HepG2 (cell line): ENCODE results near the gene TPBGL. TPM values are rescaled to one million over a fixed set of nuclear protein-coding genes. Genes with fewer than 3 reads are reported as not detected.

Experiments used
- ATAC-seq: fragments of 200-7000 bp; cut with Tn5 transposase; 3 replicates; pipeline ENCODE4 v1.9.1; 2020; ENCODE audit warnings: mild to moderate bottlenecking, moderate library complexity
- BruUV-seq: library from RNA; stranded (reverse); fragments of 400-500 nt; replicated peaks from 2 replicates; lab custom pipeline; 2021; lab: Mats Ljungman, UMichigan
- CTCF ChIA-PET: fragments of 300-600 bp; formaldehyde crosslinking; extraction: SDS; loops from one replicate; lab custom pipeline; 2021; ENCODE audit warnings: low total read pairs, inconsistent platforms, low intra/inter-chr PET ratio; lab: Yijun Ruan, JAX
- POLR2A ChIA-PET: fragments of 350-600 bp; sonication (Branson Sonifier 250); formaldehyde crosslinking; loops from one replicate; lab custom pipeline; 2020; ENCODE audit warnings: antibody characterized with exemption, inconsistent platforms; lab: Yijun Ruan, JAX
- DNase-seq: peaks from one replicate; pipeline ENCODE4 v3.0.0-alpha.2; 2015; ENCODE audit warnings: low spot score
- FAIRE-seq: peaks from 3 replicates; lab custom pipeline; 2011; peaks lifted over from hg19 to GRCh38; lab: Jason Lieb, UNC
- H2AFZ ChIP-seq: one replicate; pipeline ENCODE4 v1.6.1; 2011; ENCODE audit warnings: low read length, inconsistent platforms
- H3K27ac ChIP-seq: fragments of 300-600 bp; 3 replicates; pipeline ENCODE4 v1.8.0; 2011; ENCODE audit warnings: mixed run types, mild to moderate bottlenecking, mixed read lengths, low read length, inconsistent platforms; ENCODE audit not compliant: insufficient read depth; ENCODE audit errors: extremely low read length
- H3K27me3 ChIP-seq, 2 experiments: fragments of 200-600 bp in 1 of 2; 2 replicates in 1 of 2; 3 replicates in 1 of 2; pipeline versions ENCODE4 v1.6.0 to v1.8.0; 2011; ENCODE audit warnings: low read length in 2 of 2, mild to moderate bottlenecking in 2 of 2, moderate library complexity in 2 of 2, inconsistent platforms in 1 of 2; ENCODE audit not compliant: insufficient read depth in 2 of 2, control insufficient read depth in 1 of 2
- H3K36me3 ChIP-seq, 2 experiments: fragments of 200-600 bp in 1 of 2; replicated peaks in 1 of 2; 2 replicates in 1 of 2; 3 replicates in 1 of 2; pipeline versions ENCODE4 v1.5.1 to v1.8.0; 2011; ENCODE audit warnings: low read length in 2 of 2, inconsistent platforms in 1 of 2; ENCODE audit not compliant: insufficient read depth in 2 of 2, control insufficient read depth in 1 of 2
- H3K4me1 ChIP-seq: 2 replicates; pipeline ENCODE4 v1.5.1; 2012; ENCODE audit warnings: low read length, inconsistent platforms; ENCODE audit not compliant: insufficient read depth
- H3K4me2 ChIP-seq: 2 replicates; pipeline ENCODE4 v1.6.0; 2011; ENCODE audit warnings: low read depth, low read length, inconsistent platforms
- H3K4me3 ChIP-seq, 3 experiments: fragments of 200-600 bp in 1 of 3; sonication (generic), shearing (Covaris generic) in 1 of 3; replicated peaks in 1 of 3; 2 replicates each; pipeline ENCODE4 v1.5.1; 2011 to 2016; ENCODE audit warnings: low read length in 3 of 3, inconsistent platforms in 2 of 3, low read depth in 2 of 3, mild to moderate bottlenecking in 2 of 3, control low read depth in 1 of 3, mixed read lengths in 1 of 3; ENCODE audit not compliant: insufficient read depth in 1 of 3
- H3K79me2 ChIP-seq: one replicate; pipeline ENCODE4 v1.6.1; 2011; ENCODE audit warnings: low read length, inconsistent platforms; ENCODE audit not compliant: insufficient read depth
- H3K9ac ChIP-seq: 2 replicates; pipeline ENCODE4 v1.6.0; 2011; ENCODE audit warnings: mild to moderate bottlenecking, low read depth, low read length, inconsistent platforms; ENCODE audit not compliant: insufficient read depth
- H3K9me3 ChIP-seq: 2 replicates; pipeline ENCODE4 v1.5.1; 2012; ENCODE audit warnings: mild to moderate bottlenecking, low read length
- H4K20me1 ChIP-seq: 2 replicates; pipeline ENCODE4 v1.6.0; 2011; ENCODE audit warnings: inconsistent platforms, mild to moderate bottlenecking, low read length, moderate library complexity; ENCODE audit not compliant: insufficient read depth
- EED ChIP-seq: sonication (generic); formaldehyde crosslinking; IDR thresholded peaks from 2 replicates; pipeline ENCODE4 v1.5.0; 2020; ENCODE audit warnings: mild to moderate bottlenecking, missing genetic modification reagents
- ELF3 ChIP-seq: IDR thresholded peaks from 2 replicates; pipeline ENCODE4 v1.6.1; 2016; ENCODE audit warnings: missing genetic modification reagents, missing compliant biosample characterization
- HNF4A ChIP-seq: sonication (generic); formaldehyde crosslinking; IDR thresholded peaks from 2 replicates; pipeline ENCODE4 v1.4.0; 2020; ENCODE audit warnings: missing genetic modification reagents
- KMT2B ChIP-seq: IDR thresholded peaks from 2 replicates; pipeline ENCODE4 v1.6.1; 2016; ENCODE audit warnings: missing genetic modification reagents, missing compliant biosample characterization
- MAZ ChIP-seq, 2 experiments: sonication (generic) in 1 of 2; formaldehyde crosslinking in 1 of 2; IDR thresholded peaks; 2 replicates each; pipeline versions ENCODE4 v1.5.0 to v1.6.1; 2012 to 2020; ENCODE audit warnings: low read depth in 2 of 2, mild to moderate bottlenecking in 2 of 2, borderline replicate concordance in 1 of 2, improper control_type of control experiment in 1 of 2, low read length in 1 of 2, missing genetic modification reagents in 1 of 2, moderate library complexity in 1 of 2
- MED8 ChIP-seq: sonication (generic); formaldehyde crosslinking; IDR thresholded peaks from 2 replicates; pipeline ENCODE4 v1.8.1; 2023; ENCODE audit warnings: mild to moderate bottlenecking, missing genetic modification reagents; ENCODE audit not compliant: insufficient replicate concordance
- NR1H2 ChIP-seq: sonication (generic); formaldehyde crosslinking; IDR thresholded peaks from 2 replicates; pipeline ENCODE4 v1.8.1; 2022; ENCODE audit warnings: low read depth, missing genetic modification reagents, borderline replicate concordance
- PRDM15 ChIP-seq: sonication (generic); formaldehyde crosslinking; IDR thresholded peaks from 2 replicates; pipeline ENCODE4 v1.4.0; 2020; ENCODE audit warnings: missing genetic modification reagents
- RBM39 ChIP-seq: fragments of 200-400 bp; formaldehyde crosslinking; IDR thresholded peaks from one replicate; pipeline ENCODE4 v1.6.1; 2018; ENCODE audit warnings: antibody characterized with exemption, mild to moderate bottlenecking, low read depth, low read length; ENCODE audit not compliant: poor library complexity, severe bottlenecking
- SRSF9 ChIP-seq: fragments of 200-400 bp; formaldehyde crosslinking; IDR thresholded peaks from 2 replicates; pipeline ENCODE4 v1.6.1; 2018; ENCODE audit warnings: borderline replicate concordance, mild to moderate bottlenecking, low read depth, low read length; ENCODE audit not compliant: insufficient read depth, poor library complexity, severe bottlenecking
- ZBTB20 ChIP-seq: sonication (generic); formaldehyde crosslinking; IDR thresholded peaks from 2 replicates; pipeline ENCODE4 v1.8.1; 2023; ENCODE audit warnings: missing genetic modification reagents, low read depth, mild to moderate bottlenecking, borderline replicate concordance
- ZFY ChIP-seq: sonication (generic); formaldehyde crosslinking; IDR thresholded peaks from 2 replicates; pipeline ENCODE4 v1.4.0; 2020; ENCODE audit warnings: missing genetic modification reagents
- ZNF644 ChIP-seq: IDR thresholded peaks from 2 replicates; pipeline ENCODE4 v1.6.1; 2016; ENCODE audit warnings: low read depth
- ZNF788 ChIP-seq: sonication (generic); formaldehyde crosslinking; IDR thresholded peaks from 2 replicates; pipeline ENCODE4 v1.5.0; 2020; ENCODE audit warnings: mild to moderate bottlenecking, missing genetic modification reagents, borderline replicate concordance
- WGBS: methylation state at CpG from one replicate; pipeline ENCODE4 v1.1.6; 2017; ENCODE audit warnings: low lambda C conversion rate; 5-methylcytosine and 5-hydroxymethylcytosine counted together
- in situ Hi-C: cut with HindIII; loops from 2 replicates; pipeline ENCODE4 v1.10.0; 2017; ENCODE audit warnings: low pct_unique_long_range_greater_than_20kb; ENCODE audit not compliant: extremely low pct_ligation_motif_present
- intact Hi-C: fragments of 100-400 bp; cut with micrococcal nuclease; formaldehyde crosslinking; loops from one replicate; pipeline ENCODE4 v1.10.0; 2022; ENCODE audit not compliant: unreplicated experiment
- polyA plus RNA-seq, 8 experiments: library from polyadenylated mRNA; depleted of rRNA in 3 of 8; stranded (reverse) in 7 of 8; unstranded in 1 of 8; fragments of >200 nt; fragmentation: Illumina TruSeq in 4 of 8; extraction: Trizol in 4 of 8; gene quantifications; 2 replicates each; pipeline versions ENCODE4 v1.2.1 to v1.2.3, GENCODE V29; 2011 to 2016; ENCODE audit warnings: low read depth in 4 of 8, missing spikeins in 1 of 8, mixed read lengths in 1 of 8; ENCODE audit not compliant: insufficient read depth in 1 of 8
- total RNA-seq, 5 experiments: library from RNA; depleted of rRNA; stranded (reverse); fragments of >200 nt; fragmentation: Illumina TruSeq; extraction: Trizol; gene quantifications; 2 replicates each; pipeline ENCODE4 v1.2.3, GENCODE V29; 2016; ENCODE audit warnings: low read depth in 1 of 5
- TF ChIP-seq, protein P1 (sequence below): sonication (generic); formaldehyde crosslinking; IDR thresholded peaks from 2 replicates; pipeline ENCODE4 v1.9.0; 2021; ENCODE audit warnings: missing genetic modification reagents, borderline replicate concordance

Gene TPBGL
- total and polyA plus RNA-seq, 2 of the 13 experiments (the other 11 are each of a cell fraction or from before 2014, with no cell fraction given), result not detected

GRCh38 chr11:75265851-75266531 is 25.4 kb downstream of the TPBGL start (continued):
- 0 out of 2 replicates have a peak, but pooled peaks have one; percentile 16 for TF ChIP-seq ZFY (CRISPR knock-in tag)
- TF ChIP-seq ELF3 (CRISPR knock-in tag), result no peak
- TF ChIP-seq NR1H2 (CRISPR knock-in tag), result no peak
- peak; percentile 22; the same call in 1 of the 2 replicates for TF ChIP-seq HNF4A (CRISPR knock-in tag)
- peak; percentile 56; the same call in 1 of the 2 replicates for TF ChIP-seq PRDM15
- TF ChIP-seq ZNF788, result no peak
- no peak for TF ChIP-seq MED8

- FAIRE-seq, result no peak
- no peaks in the 10 kb centered on the region for H4K20me1 ChIP-seq
- no peak for DNase-seq
- H3K4me3 ChIP-seq, result no peak overlapping the region
- no peak for ATAC-seq
- H3K4me1 ChIP-seq, result peaks cover 15% of the 10 kb centered on the region
- intact Hi-C loops (no loop called here), in situ Hi-C loops (no loop called here)
- WGBS, result 89% methylated on average over 24 of the region's 27 CpGs
- no peak overlapping the region for H3K9ac ChIP-seq
- no TSS peak for BruUV-seq
- no peak overlapping the region for H2AFZ ChIP-seq
- H3K9me3 ChIP-seq, result no peaks in the 10 kb centered on the region
- H3K27me3 ChIP-seq, result no peaks in the 10 kb centered on the region
- H3K27ac ChIP-seq, result no peak overlapping the region
- CTCF ChIA-PET, result no interaction called here
- no peak overlapping the region for H3K4me2 ChIP-seq
- H3K79me2 ChIP-seq, result no peaks in the 10 kb centered on the region
- peaks cover 7 to 10% of the 10 kb centered on the region in 2 experiments; a peak in 4 of 5 replicates for H3K36me3 ChIP-seq
- POLR2A ChIA-PET, result no interaction called here
- TF ChIP-seq MAZ (IDR thresholded peaks at IDR 0.05; ENCODE audit: borderline replicate concordance, low read depth, low read length) (no peak), MAZ (CRISPR knock-in tag; IDR thresholded peaks at IDR 0.05; ENCODE audit: low read depth) (no peak), ZNF644 (no peak), KMT2B (CRISPR knock-in tag) (no peak), ZBTB20 (CRISPR knock-in tag) (no peak), EED (CRISPR knock-in tag) (no peak), RBM39 (no peak), SRSF9 (no peak)
- TF ChIP-seq, protein P1, sequence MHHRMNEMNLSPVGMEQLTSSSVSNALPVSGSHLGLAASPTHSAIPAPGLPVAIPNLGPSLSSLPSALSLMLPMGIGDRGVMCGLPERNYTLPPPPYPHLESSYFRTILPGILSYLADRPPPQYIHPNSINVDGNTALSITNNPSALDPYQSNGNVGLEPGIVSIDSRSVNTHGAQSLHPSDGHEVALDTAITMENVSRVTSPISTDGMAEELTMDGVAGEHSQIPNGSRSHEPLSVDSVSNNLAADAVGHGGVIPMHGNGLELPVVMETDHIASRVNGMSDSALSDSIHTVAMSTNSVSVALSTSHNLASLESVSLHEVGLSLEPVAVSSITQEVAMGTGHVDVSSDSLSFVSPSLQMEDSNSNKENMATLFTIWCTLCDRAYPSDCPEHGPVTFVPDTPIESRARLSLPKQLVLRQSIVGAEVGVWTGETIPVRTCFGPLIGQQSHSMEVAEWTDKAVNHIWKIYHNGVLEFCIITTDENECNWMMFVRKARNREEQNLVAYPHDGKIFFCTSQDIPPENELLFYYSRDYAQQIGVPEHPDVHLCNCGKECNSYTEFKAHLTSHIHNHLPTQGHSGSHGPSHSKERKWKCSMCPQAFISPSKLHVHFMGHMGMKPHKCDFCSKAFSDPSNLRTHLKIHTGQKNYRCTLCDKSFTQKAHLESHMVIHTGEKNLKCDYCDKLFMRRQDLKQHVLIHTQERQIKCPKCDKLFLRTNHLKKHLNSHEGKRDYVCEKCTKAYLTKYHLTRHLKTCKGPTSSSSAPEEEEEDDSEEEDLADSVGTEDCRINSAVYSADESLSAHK, result no peak
These were observed 26.8 kb downstream of the TPBGL start for GRCh38 chr11:75267171-75267970.
